Stimulated activated CD4-positive, alpha-beta T cell treated with anti-CD3 and anti-CD28 coated beads, Interleukin-1b, Interleukin-23, amount 100 ng/mL, for 48 hours (primary cell): ENCODE results near the gene NPEPPS.

Source experiments
- DNase-seq: peaks from one replicate; pipeline ENCODE4 v3.0.0-alpha.2; 2020

Gene NPEPPS

DNA sequence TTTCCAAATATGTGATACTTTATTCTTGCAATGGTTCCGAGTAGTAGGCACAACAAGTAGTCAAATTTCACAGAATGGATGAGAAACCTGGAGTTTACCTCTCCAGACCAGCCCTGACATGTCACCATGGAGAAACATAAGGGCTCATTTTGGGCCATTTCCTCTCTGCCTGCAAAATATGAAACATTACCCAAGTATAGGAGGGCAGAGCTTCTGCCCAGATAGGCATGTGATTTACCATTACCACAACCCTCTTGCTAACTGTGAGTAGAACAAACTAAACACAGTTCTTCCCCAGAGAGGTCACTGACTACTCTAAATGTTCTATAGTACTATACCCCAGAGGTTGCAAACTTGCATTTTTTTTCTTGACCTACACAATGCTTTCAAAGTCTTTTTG, 103.1 kb downstream of the NPEPPS start:
- no peak for DNase-seq

DNA sequence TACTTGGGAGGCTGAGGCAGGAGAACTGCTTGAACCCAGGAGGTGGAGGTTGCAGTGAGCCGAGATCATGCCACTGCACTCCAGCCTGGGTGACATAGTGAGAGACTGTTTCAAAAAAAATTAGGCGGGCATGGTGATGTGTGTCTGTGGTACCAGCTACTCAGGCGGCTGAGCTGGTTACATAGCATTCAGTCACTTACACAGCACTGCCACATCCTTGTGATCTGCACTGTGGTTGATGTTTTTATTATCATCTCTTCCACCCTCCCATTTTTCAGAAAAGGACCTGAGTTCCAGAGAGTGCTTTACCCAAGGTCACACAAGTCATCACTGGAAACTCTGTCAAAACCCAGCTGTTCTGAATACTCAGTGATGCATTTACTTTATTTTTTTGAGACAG, 104.0 kb downstream of the NPEPPS start:
- DNase-seq: no peak

DNA sequence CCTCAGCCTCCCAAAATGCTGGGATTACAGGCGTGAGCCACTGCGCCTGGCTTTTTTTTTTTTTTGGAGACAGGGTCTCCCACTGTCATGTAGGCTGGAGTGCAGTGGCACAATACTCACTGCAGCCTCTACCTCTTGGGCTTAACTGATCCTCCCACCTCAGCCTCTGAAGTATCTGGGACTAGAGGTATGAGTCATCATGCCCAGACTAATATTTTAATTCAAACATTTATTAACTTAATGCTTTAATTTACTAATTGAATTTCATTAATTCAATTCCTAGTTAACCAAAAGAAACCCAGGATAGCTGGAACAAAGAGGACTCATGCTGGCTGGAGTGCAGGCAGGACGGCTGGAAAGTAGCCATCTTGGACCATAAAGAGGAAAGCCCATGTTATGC, 104.8 kb downstream of the NPEPPS start:
- no peak for DNase-seq

DNA sequence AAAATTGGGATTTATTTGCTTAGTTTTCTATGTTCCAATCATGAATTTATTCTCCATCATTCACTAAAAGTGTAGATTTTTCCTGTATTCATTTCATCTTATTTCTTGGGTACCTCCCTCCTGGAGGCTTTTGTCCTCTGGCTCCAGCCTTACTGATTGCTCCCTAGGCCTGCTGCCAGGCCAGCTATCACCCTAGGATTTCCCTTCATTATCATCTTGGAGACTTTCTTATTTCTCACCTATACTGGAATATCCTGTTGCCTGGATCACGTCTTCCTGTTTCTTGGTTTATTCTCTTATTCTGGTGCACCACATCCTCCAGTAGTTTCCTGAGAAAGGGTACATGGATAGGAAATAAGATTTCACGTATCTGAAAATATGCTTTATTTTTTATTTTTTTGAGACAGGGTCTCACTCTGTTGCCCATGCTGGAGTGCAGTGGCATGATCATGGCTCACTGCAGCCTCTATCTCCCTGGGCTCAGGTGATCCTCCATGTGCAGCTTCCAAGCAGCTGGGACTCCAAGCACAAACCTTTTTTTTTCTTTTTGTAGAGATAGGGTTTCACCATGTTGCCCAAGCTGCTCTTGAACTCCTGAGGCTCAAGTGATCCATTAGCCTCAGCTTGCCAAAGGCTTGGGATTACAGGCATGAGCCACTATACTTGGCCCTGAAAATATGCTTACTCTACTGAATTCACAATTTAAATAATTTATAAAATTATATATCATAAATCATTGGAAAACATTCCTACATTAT, 105.5 kb downstream of the NPEPPS start:
- no peak for DNase-seq

DNA sequence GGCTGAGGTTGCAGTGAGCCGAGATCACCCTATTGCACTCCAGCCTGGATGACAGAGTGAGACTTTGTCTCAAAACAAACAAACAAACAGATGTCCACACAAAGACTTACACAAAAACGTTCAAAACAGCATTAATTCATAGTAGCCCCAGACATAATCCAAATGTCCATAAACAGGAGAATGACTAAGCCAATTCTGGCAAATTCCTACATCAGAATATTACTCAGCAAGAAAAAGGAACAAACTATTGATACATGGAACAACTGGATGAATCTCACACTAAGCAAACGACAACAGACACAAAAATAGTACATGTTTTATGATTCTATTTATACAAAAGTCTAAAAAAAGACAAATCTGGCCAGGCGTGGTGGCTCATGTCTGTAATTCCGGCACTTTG, 108.0 kb downstream of the NPEPPS start:
- no peak for DNase-seq

DNA sequence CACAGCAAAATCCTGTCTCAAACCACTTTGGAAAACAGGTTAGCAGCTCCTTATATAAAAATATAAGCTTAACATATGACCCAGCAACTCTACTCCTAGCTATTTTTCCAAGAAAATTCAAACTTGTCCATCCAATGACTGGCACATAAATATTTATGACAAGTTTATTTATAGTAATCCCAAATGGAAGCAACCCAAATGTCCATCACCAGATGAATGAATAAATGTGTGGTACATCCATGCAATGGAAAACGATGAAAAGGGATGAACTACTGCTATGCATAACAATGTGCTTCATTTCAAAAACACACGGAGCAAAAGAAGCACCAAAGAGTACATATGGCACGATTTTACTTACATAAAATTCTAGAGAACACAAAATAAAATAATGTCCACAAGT, 109.2 kb downstream of the NPEPPS start:
- DNase-seq: no peak

DNA sequence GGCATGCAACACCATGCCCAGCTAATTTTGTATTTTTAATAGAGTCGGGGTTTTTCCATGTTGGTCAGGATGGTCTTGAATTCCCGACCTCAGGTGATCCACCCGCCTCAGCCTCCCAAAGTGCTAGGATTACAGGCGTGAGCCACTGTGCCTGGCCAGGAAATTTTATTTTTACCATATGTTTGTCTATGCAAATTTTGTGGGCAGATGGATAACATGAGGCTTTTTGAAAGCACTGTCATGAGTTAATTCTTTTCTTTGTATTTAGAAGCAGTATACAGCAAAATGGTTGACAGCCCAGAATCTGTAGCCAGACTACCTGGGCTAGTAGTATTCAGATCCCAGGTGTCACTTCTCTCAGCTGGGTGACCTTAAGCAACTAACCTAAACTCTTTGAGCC, 110.3 kb downstream of the NPEPPS start:
- DNase-seq: no peak

DNA sequence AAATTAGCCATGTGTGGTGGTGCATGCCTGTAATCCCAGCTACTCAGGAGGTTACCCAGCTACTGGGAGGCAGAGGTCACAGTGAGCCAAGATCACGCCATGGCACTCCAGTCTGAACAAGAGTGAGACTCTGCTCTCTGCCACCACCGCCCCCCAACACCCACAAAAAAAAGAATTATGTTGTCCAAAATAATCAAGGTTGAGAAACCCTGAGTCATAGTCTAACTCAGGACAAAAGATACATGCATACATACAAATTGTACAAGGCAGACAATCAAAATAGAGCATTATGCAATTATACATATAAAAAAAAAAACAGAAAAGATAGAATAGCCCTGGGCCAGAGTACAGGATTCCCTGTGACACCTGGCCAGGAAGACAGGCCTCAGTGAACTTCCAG, 112.2 kb downstream of the NPEPPS start:
- no peak for DNase-seq

DNA sequence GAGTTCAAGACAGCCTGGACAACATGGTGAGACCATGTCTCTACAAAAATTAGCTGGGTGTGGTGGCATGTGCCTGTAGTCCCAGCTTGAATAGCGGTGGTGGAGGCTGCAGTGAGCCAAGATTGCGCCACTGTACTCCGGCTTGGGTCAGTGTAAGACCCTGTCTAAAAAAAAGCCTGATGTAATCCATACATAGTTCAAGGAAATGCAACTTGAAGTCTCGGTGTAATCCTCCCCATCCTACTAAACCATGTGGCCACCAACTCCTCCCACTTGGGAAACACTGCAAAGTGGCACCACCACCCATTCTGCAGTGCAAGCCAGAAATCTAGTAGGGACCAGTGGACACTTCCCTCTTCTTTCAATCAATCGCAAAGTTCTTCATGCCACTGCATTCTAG, 113.4 kb downstream of the NPEPPS start:
- DNase-seq: no peak

DNA sequence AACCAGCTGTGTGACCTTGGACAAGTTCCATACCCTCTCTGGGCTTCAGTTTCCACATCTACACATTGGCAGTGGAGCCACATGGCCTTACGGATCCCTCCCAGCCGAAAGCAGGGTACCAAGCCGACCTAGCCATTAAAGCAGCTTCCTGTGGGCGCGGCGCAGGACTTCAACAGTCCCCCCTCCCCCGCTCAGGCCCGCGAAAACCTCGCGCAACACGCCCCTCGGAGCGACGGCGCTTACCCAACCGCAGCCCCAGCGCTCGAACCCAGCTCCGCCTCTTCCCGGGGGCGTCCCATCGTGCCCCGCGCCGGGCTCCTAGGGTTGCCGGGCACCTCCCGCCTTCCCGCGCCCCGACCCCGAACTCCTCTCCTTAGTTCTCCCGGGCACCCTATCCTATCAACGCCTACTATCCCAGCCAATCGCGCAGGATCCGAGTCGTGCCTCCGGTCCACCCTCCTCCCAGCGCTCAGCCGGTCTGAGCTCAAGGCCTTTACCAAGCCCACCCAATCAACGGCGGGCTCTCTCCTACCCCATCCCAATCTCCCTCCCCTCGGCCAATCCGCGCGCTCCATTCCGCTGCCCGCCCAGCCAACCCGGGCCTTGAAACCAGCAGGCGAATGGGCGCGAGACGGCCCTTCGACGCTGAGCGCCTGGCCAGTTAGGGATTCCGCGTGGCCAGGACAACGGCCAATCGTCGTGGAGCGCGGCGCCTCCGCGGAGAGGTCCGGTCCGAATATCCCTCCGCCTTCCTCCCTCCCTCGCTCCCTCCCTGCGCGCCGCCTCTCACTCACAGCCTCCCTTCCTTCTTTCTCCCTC, 118.5 kb downstream of the NPEPPS start, which contains the start of gene KPNB1:
TSS of gene KPNB1 (plus strand) at position 767 of the 819 bp plus-strand sequence. CDS start 326 bp downstream, outside the sequence.
- peak; percentile 100 for DNase-seq

DNA sequence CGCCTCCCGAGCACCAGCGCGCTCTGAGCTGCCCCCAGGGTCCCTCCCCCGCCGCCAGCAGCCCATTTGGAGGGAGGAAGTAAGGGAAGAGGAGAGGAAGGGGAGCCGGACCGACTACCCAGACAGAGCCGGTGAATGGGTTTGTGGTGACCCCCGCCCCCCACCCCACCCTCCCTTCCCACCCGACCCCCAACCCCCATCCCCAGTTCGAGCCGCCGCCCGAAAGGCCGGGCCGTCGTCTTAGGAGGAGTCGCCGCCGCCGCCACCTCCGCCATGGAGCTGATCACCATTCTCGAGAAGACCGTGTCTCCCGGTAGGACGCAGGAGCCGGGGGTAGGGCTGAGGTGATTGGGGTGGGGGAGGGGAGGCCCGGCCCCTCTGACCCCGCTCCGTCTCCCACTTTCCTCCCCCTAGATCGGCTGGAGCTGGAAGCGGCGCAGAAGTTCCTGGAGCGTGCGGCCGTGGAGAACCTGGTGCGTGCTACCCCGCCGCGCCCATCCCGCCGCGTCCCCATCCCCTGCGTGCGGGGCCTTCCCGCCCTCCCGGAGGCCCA, 119.1 kb downstream of the NPEPPS start:
- no peak for DNase-seq

DNA sequence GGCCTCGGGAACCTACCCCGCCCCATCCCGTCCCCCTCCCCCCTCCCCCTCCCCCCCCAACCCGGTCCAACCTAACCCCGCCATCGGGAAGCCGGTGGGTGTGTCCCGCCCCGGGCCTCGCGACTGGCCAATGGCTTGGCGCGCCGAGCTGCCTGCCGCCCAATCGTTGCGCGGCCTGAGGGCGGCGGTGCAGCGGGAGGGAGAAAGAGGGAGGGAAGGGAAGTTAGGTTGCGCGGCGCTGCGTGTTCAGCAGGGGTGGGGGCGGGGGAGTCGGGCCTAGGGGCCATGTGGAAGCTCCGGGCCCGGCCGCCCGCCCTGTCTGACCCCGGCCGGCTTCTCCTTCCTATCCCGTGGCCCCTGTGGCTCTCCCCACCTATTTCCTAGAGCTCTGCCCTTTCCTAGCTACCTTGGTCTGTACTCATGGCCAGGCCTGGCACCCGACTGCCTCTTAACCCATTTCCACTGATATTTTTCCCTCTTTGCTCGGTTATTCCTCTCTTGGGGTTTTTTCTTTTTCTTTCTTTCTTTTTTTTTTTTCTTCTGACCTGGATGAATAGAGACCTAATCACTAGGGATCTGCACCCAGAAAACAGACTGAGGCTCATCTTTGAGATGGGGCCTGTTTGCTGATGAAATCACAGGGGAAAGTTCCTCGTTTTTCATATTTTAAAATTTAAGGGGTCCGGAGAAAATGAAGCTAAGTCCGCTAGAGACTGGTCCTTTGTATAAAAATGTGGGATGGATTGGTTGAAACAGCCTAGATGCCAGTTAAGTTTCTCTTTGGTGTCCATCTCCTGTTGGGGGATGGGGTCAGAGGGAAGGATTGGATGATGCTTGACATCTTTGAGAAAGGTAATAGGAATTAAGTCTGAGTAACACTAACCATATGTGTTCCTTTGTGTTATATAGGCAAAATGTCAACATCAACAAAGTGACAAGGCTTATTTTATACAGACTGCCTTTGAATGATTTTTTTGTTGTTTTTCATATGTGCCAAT, 119.9 kb downstream of the NPEPPS start:
- DNase-seq: peak; percentile 97

DNA sequence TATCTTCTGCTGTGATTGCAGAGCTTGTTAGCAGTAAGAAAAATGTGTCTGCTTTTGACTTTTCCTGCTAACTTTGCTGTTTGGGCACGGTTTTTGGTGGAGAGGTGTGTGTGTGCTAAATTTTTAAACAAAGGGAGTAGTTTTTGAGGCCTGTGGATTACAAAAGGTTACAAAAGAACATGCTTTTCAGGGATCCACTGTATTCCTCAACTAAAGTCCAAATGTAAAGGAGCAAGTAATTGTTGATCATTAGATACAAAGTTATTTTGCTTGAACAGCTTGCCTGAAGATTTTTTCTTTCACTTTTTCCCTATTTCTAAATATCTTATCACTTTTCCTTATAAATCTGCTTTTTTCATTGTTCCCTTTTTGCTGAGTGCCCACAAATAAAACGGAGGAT, 120.8 kb downstream of the NPEPPS start:
- no peak for DNase-seq

DNA sequence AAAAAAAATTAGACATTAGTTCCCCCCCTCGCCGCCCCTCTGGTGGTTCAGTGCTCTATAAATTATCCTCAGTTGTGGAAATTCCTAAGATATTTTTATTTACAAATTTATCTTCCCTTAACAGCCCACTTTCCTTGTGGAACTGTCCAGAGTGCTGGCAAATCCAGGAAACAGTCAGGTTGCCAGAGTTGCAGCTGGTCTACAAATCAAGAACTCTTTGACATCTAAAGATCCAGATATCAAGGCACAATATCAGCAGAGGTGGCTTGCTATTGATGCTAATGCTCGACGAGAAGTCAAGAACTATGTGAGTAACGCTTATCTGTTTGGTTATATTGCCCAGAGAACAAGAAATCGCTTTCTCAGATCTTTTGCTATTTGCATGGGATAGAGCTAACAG, 121.7 kb downstream of the NPEPPS start:
- DNase-seq: no peak

DNA sequence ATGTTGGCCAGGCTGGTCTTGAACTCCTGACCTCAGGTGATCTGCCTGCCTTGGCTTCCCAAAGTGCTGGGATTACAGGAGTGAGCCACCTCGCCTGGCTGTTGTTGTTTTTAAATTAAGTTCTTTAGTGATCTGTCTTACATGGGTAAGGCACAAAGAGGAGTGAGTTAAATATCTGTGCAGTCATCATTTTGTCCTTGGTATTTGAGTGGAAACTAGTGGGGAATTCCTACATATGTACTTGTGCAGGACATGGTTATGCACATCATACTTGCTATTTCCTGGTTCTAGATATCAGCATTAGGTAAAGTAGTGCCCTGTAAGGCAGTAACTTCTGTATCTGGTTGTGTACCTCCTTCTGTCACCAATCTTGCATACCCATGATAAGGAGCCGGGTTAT, 122.5 kb downstream of the NPEPPS start:
- no peak for DNase-seq

DNA sequence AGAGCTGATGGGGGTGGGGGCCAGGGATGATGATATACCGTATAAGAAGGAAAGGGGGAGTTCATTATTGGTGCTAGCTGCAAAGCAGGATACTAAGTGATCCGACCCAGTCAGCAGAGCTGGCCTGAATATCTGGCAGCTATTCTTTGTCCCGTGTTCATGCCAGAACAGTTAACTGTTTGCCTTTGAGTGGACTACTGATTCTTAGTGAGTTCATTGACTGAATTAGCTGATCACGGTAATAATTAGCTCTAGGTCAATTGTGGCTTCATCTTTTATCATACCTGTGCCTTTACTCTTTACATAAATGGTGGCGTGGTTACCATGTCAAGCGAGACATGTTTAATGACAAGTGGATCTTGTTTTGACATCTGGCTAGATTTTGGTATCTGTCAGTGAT, 124.1 kb downstream of the NPEPPS start:
- no peak for DNase-seq

DNA sequence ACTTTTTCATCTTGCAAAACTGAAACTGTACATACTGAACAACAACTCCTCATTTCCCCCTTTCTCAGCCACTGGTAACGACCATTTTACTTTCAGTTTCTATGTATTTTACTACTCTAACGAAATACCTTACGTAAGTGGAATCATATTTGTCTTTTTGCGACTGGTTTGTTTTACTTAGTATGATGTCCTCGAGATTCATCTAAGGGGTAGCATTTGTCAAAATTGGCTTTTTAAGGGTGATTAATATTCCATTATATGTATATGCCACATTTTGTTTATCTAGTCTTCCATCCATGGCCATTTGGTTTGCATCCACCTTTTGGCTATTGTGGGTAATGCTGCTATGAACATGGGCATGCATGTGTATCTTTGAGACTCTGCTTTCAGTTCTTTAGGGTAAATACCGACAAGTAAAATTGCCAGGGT, 129.2 kb downstream of the NPEPPS start:
- DNase-seq: no peak

DNA sequence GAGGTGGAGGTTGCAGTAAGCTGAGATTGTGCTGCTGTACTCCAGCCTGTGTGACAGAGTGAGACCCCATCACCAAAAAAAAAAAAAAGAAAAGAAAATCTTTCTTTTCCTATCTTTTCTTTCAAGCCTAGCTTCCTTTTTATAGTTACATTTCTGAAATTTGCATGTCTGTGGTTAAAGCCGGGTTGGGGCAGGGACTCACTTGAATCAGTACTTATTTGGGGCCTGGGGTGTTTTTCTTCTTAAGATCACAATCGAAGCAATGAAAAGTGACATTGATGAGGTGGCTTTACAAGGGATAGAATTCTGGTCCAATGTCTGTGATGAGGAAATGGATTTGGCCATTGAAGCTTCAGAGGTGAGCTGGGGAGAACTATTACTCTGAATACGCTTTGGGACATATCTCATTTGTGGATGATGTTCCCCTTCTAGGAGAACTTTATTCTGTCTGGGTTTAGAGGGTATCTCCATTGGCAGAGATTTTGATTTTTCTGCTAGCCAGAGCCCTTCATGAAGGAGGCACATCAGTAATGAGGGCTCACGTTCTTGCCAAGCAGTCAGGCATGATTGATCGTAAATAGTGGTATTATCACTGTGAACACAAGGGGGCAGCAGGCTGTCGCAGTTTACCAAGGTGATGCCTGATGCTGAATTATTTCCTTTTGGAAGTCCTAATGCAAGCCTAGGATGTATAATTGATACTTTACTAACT, 133.2 kb downstream of the NPEPPS start:
- DNase-seq: peak; percentile 52

DNA sequence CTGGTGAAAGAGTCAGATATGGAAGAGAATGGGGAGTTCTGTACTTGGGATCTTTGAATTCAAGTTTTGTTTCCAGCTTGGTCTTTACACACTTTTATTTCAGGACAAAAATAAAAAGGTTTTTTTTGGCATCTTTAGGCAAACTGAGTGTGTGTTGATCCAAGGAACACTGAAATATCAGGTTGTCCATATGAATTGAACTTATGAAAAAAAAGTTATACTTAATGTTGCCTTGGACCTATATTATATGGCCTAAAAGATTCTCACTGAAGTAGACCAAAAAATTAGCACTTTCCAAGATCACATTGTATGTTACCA, 133.7 kb downstream of the NPEPPS start:
- DNase-seq: no peak

DNA sequence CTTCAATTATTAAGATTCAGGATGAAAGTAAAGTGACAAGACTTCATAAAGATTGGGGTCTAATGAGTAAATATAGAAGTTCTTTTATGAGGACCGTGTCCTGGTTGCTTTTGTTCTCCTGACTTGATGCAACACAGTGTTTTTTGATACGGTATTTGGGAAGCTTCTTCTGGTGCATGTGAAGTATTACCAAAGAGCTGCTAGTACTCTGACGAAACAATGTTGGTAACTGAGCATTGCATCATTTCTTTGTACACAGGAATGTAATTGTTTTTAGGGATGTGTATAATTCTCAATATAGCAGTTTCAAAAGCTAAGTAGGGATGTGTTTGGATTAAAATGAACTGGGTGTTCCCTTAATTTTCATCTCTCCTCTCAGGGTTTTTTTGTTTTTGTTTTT, 134.7 kb downstream of the NPEPPS start:
- no peak for DNase-seq

DNA sequence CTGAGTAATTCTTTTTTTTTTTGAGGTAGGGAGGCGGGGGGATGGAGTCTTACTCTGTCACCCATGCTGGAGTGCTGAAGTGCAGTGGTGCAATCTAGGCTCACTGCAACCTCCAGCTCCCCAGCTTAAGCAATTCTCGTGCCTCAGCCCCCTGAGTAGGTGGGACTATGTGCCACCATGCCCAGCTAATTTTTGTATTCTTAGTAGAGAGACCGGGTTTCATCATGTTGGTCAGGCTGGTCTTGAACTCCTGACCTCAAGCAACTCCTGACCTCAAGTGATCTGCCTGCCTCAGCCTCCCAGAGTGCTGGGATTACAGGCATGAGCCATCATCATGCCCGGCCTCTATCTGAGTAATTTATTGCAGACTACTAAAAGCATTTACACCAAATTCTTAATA, 138.2 kb downstream of the NPEPPS start:
- no peak for DNase-seq

DNA sequence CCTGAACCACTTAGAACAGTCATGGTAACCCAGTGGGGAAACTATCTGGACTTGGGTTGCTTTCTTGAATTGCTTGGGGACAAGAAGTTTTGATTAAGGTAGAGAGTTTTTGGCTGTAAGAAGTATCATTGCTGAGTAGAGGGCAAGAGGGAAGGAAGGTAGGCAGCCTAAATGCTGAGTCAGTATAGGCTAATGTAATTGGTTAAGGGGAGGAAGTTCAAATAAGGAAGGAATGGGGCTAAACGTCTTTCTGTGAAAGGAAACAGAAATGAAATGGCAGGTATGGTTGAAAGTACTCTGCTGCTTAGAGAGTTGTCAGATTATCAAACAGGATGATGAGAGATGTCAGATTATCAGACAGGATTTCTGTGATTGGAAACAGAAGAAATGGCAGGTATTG, 139.2 kb downstream of the NPEPPS start:
- DNase-seq: no peak
